Sigmoid colon (tissue), 7 donors: Measurements from ENCODE around the gene SLC5A8. TPM values are rescaled to one million over a fixed set of nuclear protein-coding genes. Genes with fewer than 3 reads are reported as not detected.

Source experiments
- DNase-seq: peaks from one replicate; pipeline ENCODE4 v3.0.0-alpha.2; 2019
- H3K27ac ChIP-seq, 4 donors: fragments of 200-600 bp; sonication (generic); one replicate each; pipeline ENCODE4 v1.5.1; 2016 to 2019; ENCODE audit warnings: mild to moderate bottlenecking in 1 of 4
- H3K27me3 ChIP-seq, 3 donors: fragments of 200-600 bp; sonication (generic); one replicate each; pipeline ENCODE4 v1.5.1; 2019; ENCODE audit warnings: mild to moderate bottlenecking in 1 of 3
- H3K36me3 ChIP-seq, 4 donors: fragments of 200-600 bp; sonication (generic); one replicate each; pipeline ENCODE4 v1.5.1; 2016 to 2019
- H3K4me1 ChIP-seq, 4 donors: fragments of 200-600 bp; sonication (generic); one replicate each; pipeline ENCODE4 v1.5.1; 2017 to 2019
- H3K4me3 ChIP-seq, 4 donors: fragments of 200-600 bp; sonication (generic); one replicate each; pipeline ENCODE4 v1.5.1; 2017 to 2019; ENCODE audit warnings: mild to moderate bottlenecking in 2 of 4, moderate library complexity in 1 of 4
- H3K9me3 ChIP-seq, 4 donors: fragments of 200-600 bp in 3 of 4; sonication (generic) in 3 of 4; one replicate each; pipeline versions ENCODE4 v1.5.1 to v1.6.1; 2013 to 2019
- EP300 ChIP-seq, 4 donors: sonication (generic); formaldehyde crosslinking; IDR thresholded peaks; one replicate each; pipeline ENCODE4 v1.6.1; 2017; ENCODE audit warnings: antibody characterized with exemption in 4 of 4
- POLR2A ChIP-seq, 2 donors: fragments of 450-650 bp; IDR thresholded peaks; one replicate each; pipeline ENCODE4 v1.6.1; 2016; ENCODE audit warnings: antibody characterized with exemption in 2 of 2, mild to moderate bottlenecking in 2 of 2, moderate library complexity in 2 of 2
- POLR2AphosphoS5 ChIP-seq, 4 donors: sonication (generic); formaldehyde crosslinking; IDR thresholded peaks; one replicate each; pipeline ENCODE4 v1.6.1; 2017; ENCODE audit warnings: antibody characterized with exemption in 4 of 4
- WGBS, 2 donors: extraction: QIAGEN DNeasy Blood & Tissue Kit; methylation state at CpG; one replicate each; pipeline ENCODE4 v1.1.7; 2013; 5-methylcytosine and 5-hydroxymethylcytosine counted together
- intact Hi-C: fragments of 100-400 bp; cut with DNase I; formaldehyde crosslinking; loops from one replicate; pipeline ENCODE4 v1.15.1; 2023
- polyA plus RNA-seq, 3 donors: library from polyadenylated mRNA; stranded (reverse); fragments of 200-250 nt; gene quantifications; one replicate each; pipeline ENCODE4 v1.2.3, GENCODE V29; 2013
- total RNA-seq, 4 donors: library from RNA; depleted of rRNA; stranded (reverse); fragments of >200 nt; gene quantifications; one replicate each; pipeline ENCODE4 v1.1.0, GENCODE V29; 2016
- TF ChIP-seq, protein P1 (sequence below), 4 experiments: fragments of 450-650 bp in 3 of 4; fragments of 200-600 bp in 1 of 4; IDR thresholded peaks; one replicate each; pipeline ENCODE4 v1.5.1; 2016 to 2019; ENCODE audit warnings: antibody characterized with exemption in 4 of 4, mild to moderate bottlenecking in 3 of 4, moderate library complexity in 2 of 4
- donor health status: healthy with polysubstance abuse.
- donor health status: Bipolar disorder and iron deficiency.
- donor health status: healthy.

SLC5A8 gene
- total and polyA plus RNA-seq, 7 donors, result 0.22 TPM; not detected in 6

DNA sequence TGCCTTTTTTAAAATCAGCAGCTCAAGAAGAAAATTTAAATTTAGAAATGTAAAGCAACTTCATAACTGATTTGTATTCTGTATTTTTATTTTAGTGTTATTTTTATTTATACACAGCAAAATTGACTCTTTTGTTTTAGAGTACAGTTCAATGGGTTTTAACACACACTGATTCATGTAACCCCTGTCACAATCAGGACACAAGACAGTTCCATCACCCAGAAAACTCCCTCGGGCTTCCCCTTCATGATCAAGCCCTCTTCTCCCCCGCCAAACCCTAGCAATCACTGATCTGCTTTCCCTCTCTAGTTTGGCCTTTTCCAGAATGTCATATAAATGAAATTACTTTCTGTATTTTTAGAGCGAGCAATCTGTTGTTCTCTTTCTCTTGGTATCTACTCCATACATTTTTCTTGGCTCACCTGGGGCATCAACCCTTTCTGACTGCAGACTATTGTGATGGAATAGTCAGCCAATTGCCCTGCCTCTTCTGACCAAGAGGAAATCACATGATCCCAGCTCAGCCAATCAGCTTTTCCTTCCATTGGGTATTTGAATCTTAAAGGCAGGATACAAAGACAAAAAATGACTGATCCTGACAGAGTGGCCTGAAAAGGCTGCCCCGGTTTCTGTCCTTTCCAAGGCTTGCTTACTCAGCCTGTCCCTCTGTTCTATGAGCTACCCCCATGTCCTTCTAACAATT lies 5.3 kb downstream of the SLC5A8 start:
- Histone ChIP-seq H3K27ac (no peak overlapping the region), H3K36me3 (no peaks in the 10 kb centered on the region), H3K4me1 (peaks cover 0 to 3% (median 0%) of the 10 kb centered on the region in 4 donors), H3K9me3 (no peaks in the 10 kb centered on the region), H3K27me3 (peaks cover 3 to 17% (median 3%) of the 10 kb centered on the region in 3 donors), H3K4me3 (no peak overlapping the region)
- intact Hi-C loops, result no loop called here
- 85 to 88% methylated on average over 4 of the region's 4 CpGs for whole genome bisulfite sequencing, 2 donors
- no peak for DNase-seq
- TF ChIP-seq EP300 (IDR thresholded peaks at IDR 0.05) (no peak), POLR2A (IDR thresholded peaks at IDR 0.05) (no peak), POLR2AphosphoS5 (IDR thresholded peaks at IDR 0.05) (no peak)
- TF ChIP-seq, protein P1, sequence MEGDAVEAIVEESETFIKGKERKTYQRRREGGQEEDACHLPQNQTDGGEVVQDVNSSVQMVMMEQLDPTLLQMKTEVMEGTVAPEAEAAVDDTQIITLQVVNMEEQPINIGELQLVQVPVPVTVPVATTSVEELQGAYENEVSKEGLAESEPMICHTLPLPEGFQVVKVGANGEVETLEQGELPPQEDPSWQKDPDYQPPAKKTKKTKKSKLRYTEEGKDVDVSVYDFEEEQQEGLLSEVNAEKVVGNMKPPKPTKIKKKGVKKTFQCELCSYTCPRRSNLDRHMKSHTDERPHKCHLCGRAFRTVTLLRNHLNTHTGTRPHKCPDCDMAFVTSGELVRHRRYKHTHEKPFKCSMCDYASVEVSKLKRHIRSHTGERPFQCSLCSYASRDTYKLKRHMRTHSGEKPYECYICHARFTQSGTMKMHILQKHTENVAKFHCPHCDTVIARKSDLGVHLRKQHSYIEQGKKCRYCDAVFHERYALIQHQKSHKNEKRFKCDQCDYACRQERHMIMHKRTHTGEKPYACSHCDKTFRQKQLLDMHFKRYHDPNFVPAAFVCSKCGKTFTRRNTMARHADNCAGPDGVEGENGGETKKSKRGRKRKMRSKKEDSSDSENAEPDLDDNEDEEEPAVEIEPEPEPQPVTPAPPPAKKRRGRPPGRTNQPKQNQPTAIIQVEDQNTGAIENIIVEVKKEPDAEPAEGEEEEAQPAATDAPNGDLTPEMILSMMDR (IDR thresholded peaks at IDR 0.05), result no peak

DNA sequence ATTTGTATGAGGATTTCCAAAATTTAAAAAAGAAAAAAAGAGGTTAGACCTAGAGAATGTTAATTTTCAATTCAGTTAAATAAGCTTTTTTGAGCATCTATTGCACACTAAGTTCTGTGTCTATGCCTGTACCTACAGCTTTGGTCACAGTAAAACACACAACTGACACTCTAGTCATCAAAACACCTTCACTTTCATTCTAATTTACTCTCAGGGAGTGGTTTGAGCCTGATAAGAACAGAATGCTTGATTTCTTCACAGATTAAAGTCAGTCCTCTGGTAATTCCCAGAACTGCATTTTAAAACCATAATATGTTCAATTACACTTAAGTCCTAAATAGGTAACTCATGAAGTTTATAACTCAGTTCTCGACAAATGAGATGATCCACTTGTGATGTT lies 9.2 kb downstream of the SLC5A8 start:
- Histone ChIP-seq H3K4me3 (no peak overlapping the region), H3K36me3 (no peaks in the 10 kb centered on the region), H3K27ac (no peak overlapping the region), H3K9me3 (no peaks in the 10 kb centered on the region), H3K4me1 (no peaks in the 10 kb centered on the region), H3K27me3 (no peaks in the 10 kb centered on the region)
- no peak for DNase-seq
- TF ChIP-seq, protein P1 (IDR thresholded peaks at IDR 0.05), result no peak
- TF ChIP-seq POLR2AphosphoS5 (IDR thresholded peaks at IDR 0.05) (no peak), EP300 (IDR thresholded peaks at IDR 0.05) (no peak), POLR2A (IDR thresholded peaks at IDR 0.05) (no peak)
- 14 to 77% methylated on average over 1 of the region's 1 CpG for WGBS, 2 donors
- intact Hi-C loops, result no loop called here

DNA sequence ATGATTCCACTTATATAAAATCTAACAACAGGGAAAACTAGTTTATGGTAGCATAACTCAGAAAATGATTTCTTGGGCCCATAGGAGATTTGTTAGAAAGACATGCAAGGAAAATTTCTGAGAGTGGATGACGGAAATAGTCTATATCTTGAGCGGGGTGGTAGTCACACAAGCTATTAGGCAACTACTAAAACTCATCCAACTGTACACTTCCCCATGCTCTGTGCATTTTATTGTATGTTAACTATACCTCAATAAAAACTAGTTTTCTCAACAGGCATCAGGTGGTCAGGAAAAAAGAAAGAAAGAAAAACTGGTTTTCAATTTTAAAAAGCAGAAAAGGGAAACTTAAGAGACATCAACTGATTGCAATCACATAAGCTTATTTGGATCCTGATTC lies 9.9 kb downstream of the SLC5A8 start:
- Histone ChIP-seq H3K36me3 (no peaks in the 10 kb centered on the region), H3K4me3 (no peak overlapping the region), H3K27ac (no peak overlapping the region), H3K27me3 (no peaks in the 10 kb centered on the region), H3K9me3 (no peaks in the 10 kb centered on the region), H3K4me1 (no peaks in the 10 kb centered on the region)
- TF ChIP-seq EP300 (IDR thresholded peaks at IDR 0.05), result no peak
- TF ChIP-seq, protein P1 (IDR thresholded peaks at IDR 0.05), result no peak
- TF ChIP-seq POLR2A (IDR thresholded peaks at IDR 0.05), result no peak
- TF ChIP-seq POLR2AphosphoS5 (IDR thresholded peaks at IDR 0.05), result no peak
- intact Hi-C loops, result no loop called here
- no peak for DNase-seq
- WGBS, 2 donors, result 20 to 65% methylated on average over 2 of the region's 2 CpGs

DNA sequence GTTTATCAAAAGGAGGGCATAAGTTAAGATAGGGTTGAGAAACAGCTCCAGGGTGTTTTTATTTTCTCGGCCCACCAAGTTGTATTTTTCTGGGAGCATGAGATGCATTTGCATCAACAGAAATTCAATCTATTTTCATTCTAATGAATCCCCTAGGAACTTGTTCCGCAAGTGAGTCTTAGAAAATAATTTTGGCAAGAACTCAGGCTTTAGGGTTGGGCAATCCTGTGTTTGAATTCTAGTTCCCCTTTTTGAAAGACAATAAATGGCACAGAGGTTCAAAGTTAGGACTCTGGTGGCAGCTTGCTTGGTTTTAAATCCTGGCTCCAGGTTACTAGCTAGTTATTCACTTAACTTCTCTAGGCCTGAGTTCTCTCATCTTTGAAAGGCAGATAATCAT lies 23.7 kb downstream of the SLC5A8 start:
- Histone ChIP-seq H3K9me3 (no peaks in the 10 kb centered on the region), H3K4me3 (no peak overlapping the region), H3K4me1 (no peaks in the 10 kb centered on the region), H3K27ac (no peak overlapping the region), H3K36me3 (no peaks in the 10 kb centered on the region), H3K27me3 (no peaks in the 10 kb centered on the region)
- no peak for DNase-seq
- WGBS, 2 donors, result 53 to 67% methylated on average over 2 of the region's 2 CpGs
- intact Hi-C loops, result no loop called here
- TF ChIP-seq, protein P1 (IDR thresholded peaks at IDR 0.05), result no peak
- TF ChIP-seq POLR2AphosphoS5 (IDR thresholded peaks at IDR 0.05) (no peak), EP300 (IDR thresholded peaks at IDR 0.05) (no peak), POLR2A (IDR thresholded peaks at IDR 0.05) (no peak)

DNA sequence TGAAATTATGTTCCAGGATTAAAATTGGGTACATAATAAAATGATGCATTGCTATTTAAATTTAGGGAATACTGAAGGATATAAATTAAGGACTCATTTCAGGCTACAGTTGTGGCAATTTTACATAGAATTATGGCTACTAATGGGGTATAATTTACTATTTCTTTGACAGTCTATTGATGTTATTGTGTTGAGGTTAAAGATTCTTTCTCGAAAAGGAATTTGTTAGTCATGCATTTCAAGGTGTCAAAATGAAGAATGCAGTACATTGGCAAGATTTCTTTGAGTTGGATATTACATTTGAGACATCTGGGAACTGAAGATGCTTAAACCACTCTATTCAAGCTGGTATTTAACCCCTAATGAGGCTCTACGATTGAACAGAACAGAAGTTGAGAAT lies 28.3 kb downstream of the SLC5A8 start:
- intact Hi-C loops, result no loop called here
- WGBS, 2 donors, result 72 to 77% methylated on average over 2 of the region's 2 CpGs

More for the DNA sequence above, 28.3 kb downstream of the SLC5A8 start:
- TF ChIP-seq EP300 (IDR thresholded peaks at IDR 0.05), result no peak
- TF ChIP-seq POLR2A (IDR thresholded peaks at IDR 0.05), result no peak
- no peak for TF ChIP-seq POLR2AphosphoS5 (IDR thresholded peaks at IDR 0.05)
- TF ChIP-seq, protein P1 (IDR thresholded peaks at IDR 0.05), result no peak
- no peaks in the 10 kb centered on the region for H3K9me3 ChIP-seq
- no peak for DNase-seq
- no peaks in the 10 kb centered on the region for H3K27me3 ChIP-seq
- no peaks in the 10 kb centered on the region for H3K4me1 ChIP-seq
- H3K4me3 ChIP-seq, result no peak overlapping the region
- no peak overlapping the region for H3K27ac ChIP-seq
- H3K36me3 ChIP-seq, result no peaks in the 10 kb centered on the region
